Activated CD8-positive, alpha-beta memory T cell treated with anti-CD3 and anti-CD28 coated beads, Interleukin-2, amount 50 U/mL, for 1 hour (primary cell): ENCODE measurements around the gene SYNDIG1.

Experiments
- DNase-seq: peaks from one replicate; pipeline ENCODE4 v3.0.0-alpha.2; 2020; ENCODE audit errors: extremely low read depth

The SYNDIG1 gene

DNA sequence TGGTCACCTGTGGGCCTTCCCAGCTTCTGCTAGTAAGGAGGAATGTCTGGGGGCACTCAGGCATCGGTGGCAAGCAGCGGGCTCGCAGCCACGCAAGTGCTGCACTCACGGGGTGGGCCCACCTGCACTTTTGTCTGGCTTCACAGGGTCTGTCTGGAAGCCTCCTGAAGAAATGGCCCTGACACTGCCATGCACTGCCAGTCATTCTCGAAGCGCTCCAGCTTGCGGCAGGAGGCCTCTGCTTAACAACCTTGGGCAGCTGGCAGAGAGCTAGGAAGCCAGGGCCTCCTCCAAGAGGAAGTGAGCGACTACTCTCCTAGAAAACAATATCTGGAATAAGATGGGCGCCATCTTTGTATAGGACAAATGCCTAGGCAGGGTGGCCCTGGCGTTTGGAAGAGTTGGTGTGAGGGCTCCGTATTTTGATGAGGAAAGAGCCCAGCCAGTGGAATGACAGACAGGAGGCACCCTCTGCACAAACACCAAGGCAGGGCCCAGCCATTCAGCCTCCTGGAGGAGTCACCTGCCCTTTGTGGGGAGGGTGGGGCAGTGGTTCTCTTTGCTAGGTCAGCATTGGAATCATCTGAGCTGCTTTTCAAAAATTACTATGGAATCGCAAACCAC is 113.9 kb downstream of the SYNDIG1 start:
- DNase-seq: no peak

DNA sequence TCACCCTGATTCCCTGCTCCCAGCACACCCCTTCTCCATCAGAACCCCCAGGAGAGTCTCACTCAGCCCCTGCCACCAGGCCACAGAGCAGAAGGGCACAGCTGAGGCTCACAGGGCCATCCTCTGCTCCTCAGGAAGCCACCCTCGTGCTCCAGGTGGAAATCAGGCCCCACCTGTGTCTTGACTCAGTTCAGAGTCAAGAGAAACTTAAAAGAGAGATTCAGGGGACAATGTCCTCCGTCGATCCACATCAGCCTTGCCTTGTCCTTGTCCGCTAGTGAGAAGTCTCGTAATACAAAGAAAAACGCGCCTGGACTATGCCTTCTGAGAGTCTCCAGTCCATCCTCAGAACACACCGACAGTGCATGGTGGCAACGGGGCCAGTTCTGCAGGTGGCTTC is 114.6 kb downstream of the SYNDIG1 start:
- no peak for DNase-seq

DNA sequence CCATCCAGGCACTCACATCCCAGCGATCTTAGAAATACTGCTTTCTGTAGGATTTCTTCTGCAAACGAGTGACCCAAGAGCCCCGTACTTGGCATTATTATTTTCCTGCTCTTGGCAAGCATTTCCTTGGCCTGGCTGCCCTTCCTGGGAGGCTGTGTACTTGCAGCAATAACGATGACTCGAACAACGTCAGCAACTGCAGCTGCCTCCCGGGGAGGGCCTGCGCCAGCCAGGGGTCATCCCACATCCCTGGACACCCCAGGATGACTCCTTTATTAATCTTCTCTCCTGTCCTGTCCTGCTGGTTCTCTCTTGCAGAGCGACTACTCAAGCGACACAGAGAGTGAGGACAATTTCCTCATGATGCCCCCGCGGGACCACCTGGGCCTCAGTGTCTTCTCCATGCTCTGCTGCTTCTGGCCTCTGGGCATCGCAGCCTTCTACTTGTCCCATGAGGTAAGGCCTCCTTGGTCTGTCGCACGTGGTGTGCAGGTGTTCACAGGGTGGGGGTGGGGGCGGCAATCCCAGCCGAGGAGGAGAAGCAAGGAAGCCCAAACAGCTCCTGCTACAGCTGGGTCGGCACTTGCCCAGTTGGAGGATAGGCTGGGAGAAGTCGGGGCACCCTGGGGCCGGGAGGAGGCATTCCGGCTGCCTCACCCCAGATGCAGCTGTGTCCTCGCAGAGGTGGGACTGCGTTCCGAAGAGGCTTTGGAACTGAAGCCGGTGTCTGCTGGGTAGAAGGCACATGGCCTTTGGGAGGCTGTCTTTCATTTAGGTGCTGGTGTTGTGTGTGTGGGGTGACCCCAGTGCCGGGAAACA is 115.3 kb downstream of the SYNDIG1 start:
- no peak for DNase-seq

DNA sequence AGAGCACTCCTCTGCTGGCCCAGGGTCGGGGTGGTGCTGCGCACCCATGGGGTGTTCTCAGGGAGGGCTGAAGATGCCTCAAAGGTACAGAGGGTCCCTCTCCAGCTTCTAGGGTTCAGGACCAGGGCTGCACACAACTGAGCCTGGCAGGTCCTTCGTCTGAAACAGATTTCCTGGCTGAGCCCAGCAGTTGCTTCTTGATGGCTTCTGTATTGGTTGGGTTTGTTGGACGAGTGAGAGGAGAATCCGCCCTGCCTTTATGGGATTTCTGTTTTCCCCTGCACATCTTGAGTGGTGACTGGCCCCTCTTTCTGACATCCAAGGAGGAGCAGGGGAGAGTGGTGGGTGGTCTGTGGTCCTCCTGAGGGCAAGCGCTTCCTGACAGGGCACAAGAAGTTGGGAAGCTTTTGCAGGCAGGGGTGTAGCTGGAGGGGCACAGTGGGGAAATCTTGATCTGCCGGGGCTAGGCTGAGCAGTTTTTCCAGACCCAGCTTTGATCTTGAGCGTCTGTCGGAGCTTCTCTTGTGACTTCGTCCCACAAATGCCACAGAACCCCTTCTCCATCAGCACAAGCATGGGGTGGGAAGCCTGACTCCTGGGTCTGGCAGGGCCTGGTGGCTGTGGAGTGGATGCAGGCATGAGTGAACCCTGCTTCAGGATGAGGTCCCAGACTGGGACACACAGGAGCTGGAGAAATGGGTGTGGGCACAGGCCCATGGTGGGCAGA is 116.5 kb downstream of the SYNDIG1 start:
- DNase-seq: no peak

DNA sequence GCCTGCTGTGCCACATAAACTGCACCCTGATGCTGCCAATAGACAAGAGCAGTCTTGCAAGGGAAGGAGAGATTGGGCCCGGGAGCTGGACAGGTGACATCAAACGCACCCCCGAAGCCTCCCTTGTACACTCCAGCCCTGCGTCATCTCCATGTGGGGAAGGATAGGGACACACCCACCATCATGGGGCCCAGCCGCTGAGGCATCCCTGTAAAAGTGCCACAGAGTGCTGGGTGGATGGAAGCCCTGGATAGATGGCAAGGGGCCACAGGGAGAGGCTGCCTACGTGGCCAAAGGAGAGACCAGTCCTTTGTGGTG is 117.1 kb downstream of the SYNDIG1 start:
- DNase-seq: no peak

DNA sequence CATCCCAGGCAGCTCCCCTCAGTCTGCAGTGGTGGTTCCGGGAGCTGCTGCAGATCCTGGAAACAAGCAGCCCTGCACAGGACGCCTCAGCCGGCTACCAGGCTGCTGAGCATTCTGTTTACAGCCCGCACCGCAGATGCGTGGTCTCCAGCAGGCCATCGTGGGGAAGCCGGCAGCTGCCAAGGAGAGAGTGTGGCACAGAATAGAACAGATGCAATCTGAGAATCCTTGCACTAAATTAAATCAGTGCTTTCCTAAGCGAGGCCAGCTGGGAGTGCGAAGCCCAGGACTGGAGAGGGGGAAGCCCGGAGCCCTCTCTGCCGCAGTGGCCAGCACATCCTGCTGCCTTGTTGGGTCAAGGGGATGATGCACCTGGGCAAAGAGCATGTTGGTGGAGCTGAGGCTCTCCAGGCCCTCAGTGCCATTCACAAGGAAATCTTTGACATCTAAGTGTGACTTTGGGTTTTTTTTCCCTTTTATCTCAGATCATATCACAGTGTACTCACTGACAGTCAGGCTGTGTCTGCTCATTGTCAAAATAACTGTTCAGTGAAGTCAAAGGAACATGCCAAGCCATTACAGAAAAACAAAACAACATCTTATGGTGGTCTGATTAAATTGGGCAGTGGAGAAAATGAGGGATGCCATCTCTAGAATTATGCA is 118.1 kb downstream of the SYNDIG1 start:
- no peak for DNase-seq

DNA sequence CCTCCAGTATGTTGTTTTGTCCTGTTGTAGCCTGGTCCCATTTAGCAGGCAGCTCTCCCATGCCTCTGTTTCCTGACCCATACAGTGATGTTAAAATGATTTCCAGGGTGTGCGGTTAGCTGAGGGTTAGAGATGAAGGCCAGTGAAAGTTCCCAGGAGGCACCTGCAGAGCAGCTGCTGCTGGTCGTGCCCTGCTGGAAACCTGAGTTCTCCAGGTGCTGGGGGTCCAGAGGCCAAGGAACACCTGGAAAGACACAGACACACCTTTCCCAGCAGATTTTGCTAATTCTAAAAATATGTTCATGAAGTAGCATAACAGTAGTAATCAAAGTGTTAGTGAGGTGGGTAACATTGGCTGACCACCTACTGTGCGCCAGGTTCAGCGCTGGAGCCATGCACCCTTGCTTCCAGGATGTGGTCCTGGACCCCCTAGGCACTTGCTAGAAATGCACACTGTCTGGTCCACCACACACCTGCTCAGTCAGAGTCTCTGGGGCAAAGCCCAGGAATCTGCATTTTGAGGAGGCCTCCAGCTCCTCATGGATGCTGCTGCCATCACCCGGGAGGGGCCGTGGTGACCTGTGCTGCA is 118.7 kb downstream of the SYNDIG1 start:
- no peak for DNase-seq

DNA sequence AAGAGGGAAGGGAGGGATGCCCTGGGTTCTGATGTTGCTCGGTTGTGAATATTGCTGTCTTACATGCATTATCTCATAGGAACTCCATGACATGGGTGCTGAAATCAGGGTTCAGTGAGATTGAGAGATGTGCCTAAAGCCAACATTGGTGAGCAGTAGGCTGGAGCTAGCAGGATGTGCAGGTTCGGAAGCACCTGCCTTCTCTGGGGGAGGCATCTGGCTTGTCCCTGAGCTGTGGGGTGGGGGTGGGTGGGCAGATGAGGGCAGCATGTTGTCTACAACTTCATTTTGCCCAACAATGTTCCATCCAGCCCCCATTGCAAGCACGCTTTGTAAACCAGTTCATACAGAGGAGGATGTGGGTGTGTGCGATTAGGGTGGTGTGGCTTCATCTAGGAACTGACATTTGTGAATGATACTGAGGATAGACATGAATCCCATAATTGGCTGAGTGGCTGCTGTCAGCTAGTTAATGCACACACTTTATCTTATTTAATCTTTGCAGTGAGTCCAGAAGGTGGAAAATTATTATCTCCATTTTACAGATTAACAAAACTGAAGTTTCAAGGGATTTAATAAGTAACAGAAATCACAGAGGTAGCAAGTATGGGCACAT is 119.4 kb downstream of the SYNDIG1 start:
- no peak for DNase-seq

DNA sequence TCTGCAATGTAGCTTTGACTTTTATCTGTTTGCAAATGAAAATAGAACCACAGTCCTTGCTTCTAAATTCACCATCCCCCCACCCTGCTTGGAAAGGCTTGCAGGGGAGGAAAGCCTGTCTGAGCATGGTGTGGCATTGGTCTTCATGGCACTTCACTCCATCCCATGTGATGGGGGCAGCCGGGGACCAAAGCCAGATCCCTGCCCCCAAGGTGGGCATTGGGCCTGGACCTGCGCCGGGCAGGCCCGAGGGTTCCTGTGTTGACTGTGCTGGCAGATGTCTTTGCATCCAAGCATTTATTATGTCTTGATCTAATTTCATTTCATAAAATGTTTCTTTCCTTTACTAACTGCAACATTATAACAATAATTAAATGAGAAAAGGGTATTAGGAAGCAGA is 120.0 kb downstream of the SYNDIG1 start:
- DNase-seq: no peak

DNA sequence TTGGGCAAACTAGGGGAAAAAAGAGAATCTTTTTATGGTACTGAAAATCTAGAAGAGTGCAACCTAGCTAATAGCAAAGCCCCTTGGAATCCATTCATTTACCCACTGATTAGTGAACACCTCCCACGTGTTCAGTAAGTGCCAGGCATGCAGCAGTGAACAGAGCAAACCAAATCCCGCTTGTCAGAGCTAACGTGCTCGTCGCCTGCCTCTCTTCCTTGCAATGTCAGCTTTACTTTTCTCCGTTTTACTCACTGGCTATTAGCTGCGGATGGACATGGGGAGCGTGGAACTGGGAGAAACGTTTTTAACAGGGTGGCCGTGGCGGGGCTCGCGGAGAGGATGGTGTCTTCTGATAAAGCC is 120.4 kb downstream of the SYNDIG1 start:
- no peak for DNase-seq

DNA sequence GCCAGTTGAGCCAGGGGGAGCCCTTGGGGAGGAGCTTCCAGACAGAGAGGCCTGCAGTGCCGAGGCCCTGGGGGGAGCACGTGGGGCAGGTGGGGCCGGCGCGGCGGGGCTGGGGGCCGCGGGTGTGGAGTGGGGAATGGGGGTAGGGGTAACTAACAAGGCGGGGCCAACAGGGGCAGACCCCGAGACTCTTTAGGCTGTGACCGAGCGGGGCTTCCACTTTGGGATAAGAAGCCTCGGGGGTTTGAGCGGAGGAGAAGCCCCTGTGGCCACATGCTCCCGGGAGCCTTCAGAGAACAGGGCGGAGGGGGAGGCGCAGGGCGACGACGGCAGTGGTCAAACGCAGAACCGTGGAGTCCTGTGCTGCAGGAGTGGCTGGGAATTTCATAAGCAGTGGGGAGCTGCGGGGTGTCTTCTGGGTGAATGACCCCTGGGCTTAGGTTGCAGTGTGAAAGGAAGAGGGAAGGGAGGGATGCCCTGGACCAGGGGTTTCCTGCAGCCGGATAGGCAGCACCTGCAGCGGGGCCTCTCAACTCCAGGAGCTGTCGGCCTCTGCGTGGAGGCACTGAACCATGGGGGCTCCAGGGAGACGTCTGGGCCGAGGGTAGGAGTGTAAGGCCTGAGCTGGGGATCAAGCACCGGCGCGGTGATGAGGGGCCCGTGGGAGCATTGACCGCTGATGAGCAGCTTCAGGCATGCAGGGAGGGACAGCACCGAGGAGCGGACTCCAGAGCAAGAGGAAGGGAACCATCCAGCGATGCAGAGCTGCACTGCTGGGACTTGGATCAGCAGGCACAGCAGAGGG is 121.0 kb downstream of the SYNDIG1 start:
- DNase-seq: no peak

DNA sequence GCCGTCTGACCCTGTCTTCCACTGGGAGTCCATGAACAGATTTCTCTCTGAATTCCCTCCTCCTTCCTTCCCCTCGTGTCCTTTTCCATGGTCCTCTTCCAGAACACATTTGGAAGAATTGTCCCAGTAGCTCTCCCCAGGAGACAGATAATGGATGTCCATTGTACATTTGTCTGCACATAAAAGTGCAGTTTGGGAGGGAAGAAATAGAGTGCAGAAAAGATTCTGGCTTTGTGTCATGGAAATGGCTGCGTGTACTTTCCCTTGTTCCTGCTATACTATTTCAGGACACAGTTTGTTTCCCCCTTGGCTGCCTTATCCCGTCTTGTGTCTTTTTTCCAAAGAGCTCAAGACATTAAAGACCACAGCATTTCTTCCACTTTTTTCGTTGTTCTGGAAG is 127.6 kb downstream of the SYNDIG1 start:
- no peak for DNase-seq

DNA sequence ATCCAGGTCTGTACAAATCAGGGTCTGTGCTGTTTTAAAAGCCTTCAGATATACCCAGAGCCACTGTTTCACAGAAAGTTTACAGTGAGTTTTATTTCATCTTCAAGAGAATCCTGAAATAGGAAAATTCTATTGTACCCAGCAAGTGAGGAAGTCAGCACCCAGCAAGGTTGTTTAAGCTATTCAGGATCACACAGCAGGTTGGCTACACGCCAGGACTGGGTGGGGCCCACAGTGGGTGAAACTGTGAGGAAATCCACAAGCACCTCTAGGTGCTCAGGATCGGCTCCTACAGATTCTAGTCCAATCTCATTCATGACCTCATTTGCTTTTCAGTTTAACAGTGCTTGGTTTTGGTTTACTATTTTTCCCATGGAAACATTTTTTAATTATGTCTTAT is 128.9 kb downstream of the SYNDIG1 start:
- DNase-seq: no peak

DNA sequence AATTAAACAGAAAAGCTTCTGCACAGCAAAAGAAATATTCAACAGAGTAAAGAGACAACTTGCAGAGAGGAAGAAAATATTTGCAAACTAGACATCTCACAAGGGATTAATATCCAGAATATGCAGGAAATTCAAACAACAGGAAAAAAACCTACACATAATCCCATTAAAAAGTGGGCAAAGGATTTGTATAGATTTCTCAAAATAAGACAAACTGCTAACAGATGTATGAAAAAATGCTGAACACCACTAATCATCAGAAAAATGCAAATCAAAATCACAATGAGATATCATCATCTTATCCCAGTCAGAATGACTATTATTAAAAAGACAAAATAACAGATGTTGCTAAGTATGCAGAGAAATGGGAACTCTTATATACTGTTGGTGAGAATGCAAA is 129.6 kb downstream of the SYNDIG1 start:
- no peak for DNase-seq

DNA sequence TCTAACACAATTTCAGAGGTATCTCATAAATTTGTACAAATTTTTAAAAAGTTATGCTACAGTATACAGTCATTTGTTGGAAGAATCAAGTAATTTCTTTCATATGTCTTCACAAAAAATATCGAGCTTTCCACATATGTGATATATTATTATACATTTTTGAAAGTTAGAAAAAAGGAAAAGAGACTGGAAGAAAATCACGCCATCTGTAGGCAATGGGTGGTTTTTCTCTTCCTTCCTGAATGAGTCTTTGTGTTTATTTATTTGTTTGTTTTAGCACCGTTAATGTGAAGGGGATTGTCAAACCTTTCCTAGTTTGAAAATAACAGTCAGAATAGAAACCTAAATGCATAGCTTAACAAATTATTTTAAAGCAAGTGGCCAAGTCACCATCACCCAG is 130.6 kb downstream of the SYNDIG1 start:
- no peak for DNase-seq

DNA sequence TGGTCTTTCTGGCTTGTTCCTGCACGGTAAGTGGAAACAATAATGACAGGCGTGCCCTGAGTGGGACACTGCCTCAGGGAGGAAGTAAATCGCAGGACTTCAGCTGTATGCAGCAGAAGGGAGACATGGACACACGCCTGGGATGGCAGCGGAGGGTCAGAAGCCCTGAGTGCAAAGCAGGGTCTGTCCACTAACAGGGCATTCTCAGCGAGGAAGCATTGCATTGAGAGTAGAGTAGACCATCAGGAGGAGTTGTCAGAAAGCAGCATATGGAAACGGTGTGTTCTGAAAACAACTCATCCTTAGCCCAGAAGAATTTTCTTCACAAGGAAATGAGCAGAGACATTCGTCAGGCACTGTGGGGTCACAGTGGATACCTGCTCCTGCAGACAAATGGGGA is 134.0 kb downstream of the SYNDIG1 start:
- no peak for DNase-seq

DNA sequence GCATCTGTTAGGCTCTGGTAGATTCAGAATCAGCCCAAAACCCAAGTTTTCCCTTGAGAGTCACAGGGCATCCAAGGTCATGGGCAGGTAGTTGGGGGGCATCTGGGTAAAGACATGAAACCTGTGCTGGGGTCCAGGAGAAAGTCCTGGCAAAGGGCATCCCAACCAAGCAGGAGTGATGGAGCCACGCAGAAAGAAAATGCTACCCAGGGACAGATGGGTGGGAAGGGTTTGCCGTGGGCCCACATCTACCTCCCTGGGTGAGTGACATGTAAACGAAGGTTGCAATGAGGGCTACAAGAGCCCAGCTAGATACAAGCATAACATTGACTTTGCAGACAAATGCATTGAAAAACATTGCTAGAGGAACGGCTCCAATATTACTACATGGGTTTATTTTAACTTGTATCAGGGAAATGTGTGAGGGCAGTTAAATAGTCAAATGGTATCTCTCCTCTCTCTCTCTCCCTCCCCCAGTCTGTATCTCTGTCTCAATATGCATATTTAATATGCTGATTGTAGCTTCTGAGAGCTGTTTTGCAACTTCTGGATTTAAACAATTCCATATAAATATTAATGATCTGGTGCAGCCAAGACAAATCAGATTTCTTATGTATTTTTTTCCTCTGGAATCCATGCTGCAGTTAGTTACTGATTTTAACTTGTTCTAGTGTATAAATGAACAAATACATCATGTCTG is 135.7 kb downstream of the SYNDIG1 start:
- no peak for DNase-seq

DNA sequence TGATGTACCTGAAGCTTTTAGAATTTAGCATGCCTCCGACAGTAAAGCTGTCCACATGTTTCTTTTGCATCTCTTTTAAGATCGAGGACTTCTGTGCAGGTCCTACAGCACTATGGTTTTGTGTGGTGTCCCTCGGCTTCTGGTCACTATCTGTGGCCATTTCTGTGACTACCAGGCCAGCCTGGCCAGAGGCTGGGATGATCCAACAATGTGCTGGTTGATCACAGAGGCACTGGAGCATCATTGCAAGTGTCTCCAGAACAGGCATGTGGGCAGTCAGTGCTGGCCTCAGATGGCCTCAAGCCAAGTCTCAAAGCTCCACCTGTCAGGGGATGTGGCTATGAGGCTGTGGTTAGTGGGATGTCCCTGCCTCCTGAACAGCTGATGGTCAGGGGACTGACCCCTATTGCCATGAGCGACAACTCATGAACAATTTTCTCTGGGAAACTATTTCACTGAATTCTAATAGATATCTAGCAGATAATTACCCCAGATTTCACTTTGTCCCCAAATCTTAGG is 136.6 kb downstream of the SYNDIG1 start:
- DNase-seq: no peak

DNA sequence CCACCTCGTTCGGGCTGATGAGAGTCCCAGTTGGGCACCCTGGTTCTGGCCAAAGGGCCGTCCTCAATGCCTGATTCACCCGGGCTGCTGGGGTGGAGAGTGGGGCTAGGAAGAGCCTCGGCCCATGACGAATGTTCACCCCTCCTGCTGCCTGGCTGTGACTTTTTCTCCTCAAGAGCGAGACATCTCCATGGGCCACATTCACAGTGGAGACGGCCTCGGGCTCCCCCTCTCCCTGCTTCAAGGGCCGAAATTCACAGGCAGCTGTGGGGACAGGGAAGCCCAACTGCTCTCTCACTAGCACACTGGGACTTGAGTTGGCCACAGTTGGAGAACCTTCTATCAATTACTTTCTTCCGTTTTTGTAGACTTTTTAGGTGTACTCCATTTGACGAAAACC is 138.0 kb downstream of the SYNDIG1 start:
- DNase-seq: no peak
